Astrocyte of the spinal cord (primary cell): ENCODE measurements around the gene DUSP28.

ENCODE experiments used
- DNase-seq: peaks from one replicate; pipeline ENCODE4 v3.0.0; 2011; ENCODE audit warnings: low read depth, low spot score
- H3K4me3 ChIP-seq: 2 replicates; pipeline ENCODE4 v1.5.1; 2011; ENCODE audit warnings: low read depth, mild to moderate bottlenecking, low read length, moderate library complexity
- CTCF ChIP-seq: IDR thresholded peaks from 2 replicates; pipeline ENCODE4 v1.5.1; 2012; ENCODE audit warnings: low read depth, mild to moderate bottlenecking, low read length, inconsistent platforms
- in situ Hi-C: cut with HindIII; loops from 2 replicates; pipeline ENCODE4 v1.10.0; 2017; ENCODE audit warnings: low sequenced_read_pairs

The DUSP28 gene

GRCh38 chr2:240570531-240571313, 10.6 kb downstream of the DUSP28 start:
- no peak for TF ChIP-seq CTCF
- in situ Hi-C loops: no loop called here
- no peak overlapping the region for H3K4me3 ChIP-seq
- no peak for DNase-seq

- in situ Hi-C loops: no loop called here
- no peak for TF ChIP-seq CTCF
Observed at GRCh38 chr2:240571314-240571973, 11.3 kb downstream of the DUSP28 start.

GRCh38 chr2:240572141-240573031, 12.2 kb downstream of the DUSP28 start:
- DNase-seq: no peak
- in situ Hi-C loops: no loop called here
- no peak overlapping the region for H3K4me3 ChIP-seq
- no peak for TF ChIP-seq CTCF

More at GRCh38 chr2:240571314-240571973, 11.3 kb downstream of the DUSP28 start:
- no peak overlapping the region for H3K4me3 ChIP-seq
- no peak for DNase-seq

- DNase-seq: no peak
- H3K4me3 ChIP-seq: no peak overlapping the region
- in situ Hi-C loops: no loop called here
- TF ChIP-seq CTCF: no peak
Observed at GRCh38 chr2:240573071-240573515, 12.9 kb downstream of the DUSP28 start.

GRCh38 chr2:240573516-240574385, 13.6 kb downstream of the DUSP28 start:
- no peak for TF ChIP-seq CTCF
- no peak overlapping the region for H3K4me3 ChIP-seq
- no peak for DNase-seq
- in situ Hi-C loops: no loop called here
